Neural progenitor cell (in vitro differentiated cells): Measurements from ENCODE around the gene ANGEL1.

Experiments used
- EZH2phosphoT487 ChIP-seq: fragments of 200-600 bp; sonication (generic); IDR thresholded peaks from 2 replicates; pipeline ENCODE4 v1.6.1; 2017; ENCODE audit warnings: antibody characterized with exemption
- TF ChIP-seq, protein P1 (sequence below): fragments of 200-600 bp; sonication (generic); IDR thresholded peaks from 2 replicates; pipeline ENCODE4 v1.5.1; 2017; ENCODE audit warnings: antibody characterized with exemption, mild to moderate bottlenecking

DNA sequence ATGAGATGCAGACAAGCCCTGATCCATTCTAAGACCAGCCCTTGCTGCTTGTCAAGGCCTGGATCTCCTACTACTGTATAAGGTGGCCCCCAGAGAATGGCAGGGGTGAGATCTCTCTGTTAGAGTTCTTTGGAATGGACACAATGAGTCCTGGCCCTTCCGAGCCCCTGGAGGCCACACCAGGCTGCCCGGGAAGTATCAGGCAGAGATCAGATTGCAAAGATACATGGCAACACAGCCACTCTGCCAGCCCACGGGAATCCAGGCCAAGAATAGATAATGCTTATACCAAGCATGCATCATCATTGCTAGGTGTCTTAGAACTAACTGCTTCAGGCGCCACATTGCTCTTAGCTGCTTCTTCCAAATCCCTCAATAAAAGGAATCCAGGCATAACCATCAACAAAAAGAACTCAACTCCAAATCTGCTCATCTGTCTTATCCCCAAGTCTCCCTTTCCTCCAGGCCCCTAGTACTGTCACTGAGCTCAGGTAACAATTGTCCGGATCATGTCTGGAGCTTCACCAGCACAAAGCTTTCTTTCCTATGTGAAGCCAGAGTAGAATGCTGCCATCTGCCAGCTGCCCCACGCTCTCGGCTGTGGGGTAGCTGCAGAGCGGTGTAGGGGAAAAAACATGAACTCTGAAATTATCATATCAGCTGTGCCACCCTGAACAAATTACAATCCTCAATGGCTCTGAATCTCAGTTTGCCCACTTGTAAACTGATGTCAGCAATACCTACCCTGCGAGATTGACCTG, 56.9 kb downstream of the ANGEL1 start:
- no peak for TF ChIP-seq EZH2phosphoT487
- TF ChIP-seq, protein P1, sequence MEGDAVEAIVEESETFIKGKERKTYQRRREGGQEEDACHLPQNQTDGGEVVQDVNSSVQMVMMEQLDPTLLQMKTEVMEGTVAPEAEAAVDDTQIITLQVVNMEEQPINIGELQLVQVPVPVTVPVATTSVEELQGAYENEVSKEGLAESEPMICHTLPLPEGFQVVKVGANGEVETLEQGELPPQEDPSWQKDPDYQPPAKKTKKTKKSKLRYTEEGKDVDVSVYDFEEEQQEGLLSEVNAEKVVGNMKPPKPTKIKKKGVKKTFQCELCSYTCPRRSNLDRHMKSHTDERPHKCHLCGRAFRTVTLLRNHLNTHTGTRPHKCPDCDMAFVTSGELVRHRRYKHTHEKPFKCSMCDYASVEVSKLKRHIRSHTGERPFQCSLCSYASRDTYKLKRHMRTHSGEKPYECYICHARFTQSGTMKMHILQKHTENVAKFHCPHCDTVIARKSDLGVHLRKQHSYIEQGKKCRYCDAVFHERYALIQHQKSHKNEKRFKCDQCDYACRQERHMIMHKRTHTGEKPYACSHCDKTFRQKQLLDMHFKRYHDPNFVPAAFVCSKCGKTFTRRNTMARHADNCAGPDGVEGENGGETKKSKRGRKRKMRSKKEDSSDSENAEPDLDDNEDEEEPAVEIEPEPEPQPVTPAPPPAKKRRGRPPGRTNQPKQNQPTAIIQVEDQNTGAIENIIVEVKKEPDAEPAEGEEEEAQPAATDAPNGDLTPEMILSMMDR = no peak
